Heart right ventricle (tissue), 16 donors: Measurements from ENCODE around the gene MACROH2A1. TPM values are rescaled to one million over a fixed set of nuclear protein-coding genes. Genes with fewer than 3 reads are reported as not detected.
"Not testable (repeated sequence)": the region's sequence is repeated elsewhere in the genome, so short reads cannot be mapped to it uniquely, and the experiment has no call there.

ENCODE experiments used
- ATAC-seq, 8 donors: fragments of 200-7000 bp; cut with Tn5 transposase; one replicate each; pipeline ENCODE4 v1.9.1; 2020; ENCODE audit warnings: mild to moderate bottlenecking in 8 of 8, moderate library complexity in 8 of 8, moderate number of reproducible peaks in 1 of 8
- DNase-seq, 2 donors: peaks; one replicate each; pipeline ENCODE4 v3.0.0-alpha.2; 2020
- H3K27ac ChIP-seq, 10 donors: fragments of 200-600 bp; sonication (generic) in 2 of 10; one replicate each; pipeline versions ENCODE4 v1.5.0 to v1.8.0; 2020 to 2022; ENCODE audit warnings: mild to moderate bottlenecking in 3 of 10
- H3K27me3 ChIP-seq, 7 donors: fragments of 200-600 bp; one replicate each; pipeline ENCODE4 v1.8.0; 2021 to 2022; ENCODE audit warnings: mild to moderate bottlenecking in 2 of 7
- H3K36me3 ChIP-seq, 9 donors: fragments of 200-600 bp; sonication (generic) in 1 of 9; one replicate each; pipeline versions ENCODE4 v1.5.0 to v1.8.0; 2020 to 2022; ENCODE audit warnings: mild to moderate bottlenecking in 2 of 9
- H3K4me1 ChIP-seq, 9 donors: fragments of 200-600 bp; sonication (generic) in 1 of 9; one replicate each; pipeline versions ENCODE4 v1.5.0 to v1.8.0; 2020 to 2022; ENCODE audit warnings: mild to moderate bottlenecking in 4 of 9
- H3K4me3 ChIP-seq, 10 donors: fragments of 200-600 bp; sonication (generic) in 2 of 10; one replicate each; pipeline versions ENCODE4 v1.5.0 to v1.8.0; 2020 to 2022; ENCODE audit warnings: mild to moderate bottlenecking in 7 of 10, moderate library complexity in 2 of 10
- H3K9me3 ChIP-seq, 11 donors: fragments of 200-600 bp in 10 of 11; sonication (generic) in 2 of 11; one replicate each; pipeline versions ENCODE4 v1.5.0 to v1.8.0; 2013 to 2022; ENCODE audit warnings: mild to moderate bottlenecking in 2 of 11, control low read depth in 1 of 11, moderate library complexity in 1 of 11
- whole genome bisulfite sequencing, 2 donors: extraction: QIAGEN DNeasy Blood & Tissue Kit; methylation state at CpG; one replicate each; pipeline ENCODE4 v1.1.7; 2013; ENCODE audit warnings: inconsistent platforms in 1 of 2; 5-methylcytosine and 5-hydroxymethylcytosine counted together
- intact Hi-C, 10 donors: fragments of 100-400 bp; cut with DNase I; formaldehyde crosslinking; loops; one replicate each; pipeline versions ENCODE4 v1.11.1 to v1.14.2; 2022
- polyA plus RNA-seq, 2 donors: library from polyadenylated mRNA; stranded (reverse); fragments of 200-250 nt; gene quantifications; one replicate each; pipeline ENCODE4 v1.2.3, GENCODE V29; 2013
- total RNA-seq, 10 donors: library from RNA; stranded (reverse); fragmentation: NEBNext Ultra II Directional in 3 of 10; extraction: Animal tissue kit (Norgen Biotek cat#: 25700) in 3 of 10; gene quantifications; one replicate each; pipeline versions ENCODE4 v1.2.1 to v1.2.4, GENCODE V29; 2021 to 2023
- TF ChIP-seq, protein P1 (sequence below), 9 donors: fragments of 200-600 bp; sonication (generic) in 2 of 9; IDR thresholded peaks; one replicate each; pipeline versions ENCODE4 v1.5.0 to v1.8.0; 2021 to 2022; ENCODE audit warnings: antibody characterized with exemption in 9 of 9, mild to moderate bottlenecking in 5 of 9, moderate library complexity in 1 of 9
- donor health status: Arrhythmogenic right ventricular cardiomyopathy.
- donor health status: ischemic (EF 13 %, LVEDD 7.1; RV severe dilation, severe dysfunction).
- donor health status: healthy with polysubstance abuse.
- donor health status: DM: no; HTN: yes; CAD: no.
- donor health status: DM: no; HTN: no; CAD: no.
- donor health status: ischemic (EF 25% LVEDD 6.9; RV normal size, moderate dysfunction).
- donor health status: ischemic (EF 25% LVEDD 5.7; RV mildly dilated, moderate dysfunction).
- donor health status: healthy.
- donor health status: DM: yes; HTN: yes; CAD: no.
- donor health status: Ischemic cardiomyopathy.
- donor health status: ischemic (EF 35%, LVEDD 5.7; RV mildly dilated, moderate dysfunction).
- donor health status: nonischemic (EF 11% LVEDD 7.7; RV severe dilation, severe dysfunction).
- donor health status: DM: yes; HTN: yes; CAD: no.
- donor health status: PGD.
- donor health status: ischemic (EF 29% LVEDD 5.4; RV normal size, mild dysfunction).
- donor health status: nonischemic (EF 23%, LVEDD 6.1; RV moderate dilation, normal function).

MACROH2A1 gene
- total and polyA plus RNA-seq, 12 donors, result 80.0 to 152 (median 101) TPM

DNA sequence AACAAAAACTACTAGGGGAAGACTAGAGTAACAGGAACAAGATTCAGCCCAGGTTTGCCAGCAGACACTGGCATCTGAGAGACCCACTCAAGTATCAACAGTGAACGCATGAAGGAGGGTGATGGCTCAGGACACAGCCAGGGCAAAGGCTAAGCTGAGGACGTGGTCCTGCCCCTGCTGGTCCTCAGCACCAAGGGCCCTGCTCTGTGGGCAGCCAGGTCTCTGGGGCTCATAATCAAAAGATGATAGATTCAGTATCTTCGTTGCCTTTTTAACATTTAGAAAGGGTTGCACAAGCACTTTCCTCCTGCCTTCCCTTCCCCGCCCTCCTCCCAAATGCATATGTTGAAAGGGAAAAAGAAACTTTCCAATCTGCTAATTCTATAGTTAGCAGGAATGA lies 31.5 kb downstream of the MACROH2A1 start:
- no peaks in the 10 kb centered on the region for H3K9me3 ChIP-seq
- intact Hi-C loops, result no loop called here
- TF ChIP-seq, protein P1, sequence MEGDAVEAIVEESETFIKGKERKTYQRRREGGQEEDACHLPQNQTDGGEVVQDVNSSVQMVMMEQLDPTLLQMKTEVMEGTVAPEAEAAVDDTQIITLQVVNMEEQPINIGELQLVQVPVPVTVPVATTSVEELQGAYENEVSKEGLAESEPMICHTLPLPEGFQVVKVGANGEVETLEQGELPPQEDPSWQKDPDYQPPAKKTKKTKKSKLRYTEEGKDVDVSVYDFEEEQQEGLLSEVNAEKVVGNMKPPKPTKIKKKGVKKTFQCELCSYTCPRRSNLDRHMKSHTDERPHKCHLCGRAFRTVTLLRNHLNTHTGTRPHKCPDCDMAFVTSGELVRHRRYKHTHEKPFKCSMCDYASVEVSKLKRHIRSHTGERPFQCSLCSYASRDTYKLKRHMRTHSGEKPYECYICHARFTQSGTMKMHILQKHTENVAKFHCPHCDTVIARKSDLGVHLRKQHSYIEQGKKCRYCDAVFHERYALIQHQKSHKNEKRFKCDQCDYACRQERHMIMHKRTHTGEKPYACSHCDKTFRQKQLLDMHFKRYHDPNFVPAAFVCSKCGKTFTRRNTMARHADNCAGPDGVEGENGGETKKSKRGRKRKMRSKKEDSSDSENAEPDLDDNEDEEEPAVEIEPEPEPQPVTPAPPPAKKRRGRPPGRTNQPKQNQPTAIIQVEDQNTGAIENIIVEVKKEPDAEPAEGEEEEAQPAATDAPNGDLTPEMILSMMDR (IDR thresholded peaks at IDR 0.05), result no peak
- 67 to 74% methylated on average over 4 of the region's 4 CpGs for WGBS, 2 donors
- H3K27me3 ChIP-seq, result no peaks in the 10 kb centered on the region
- H3K36me3 ChIP-seq, result peaks cover 0 to 98% (median 18%) of the 10 kb centered on the region in 9 donors
- no peak for ATAC-seq
- DNase-seq, result no peak
- peaks cover 0 to 46% (median 14%) of the 10 kb centered on the region in 9 donors for H3K4me1 ChIP-seq
- no peak overlapping the region for H3K4me3 ChIP-seq
- no peak overlapping the region for H3K27ac ChIP-seq

DNA sequence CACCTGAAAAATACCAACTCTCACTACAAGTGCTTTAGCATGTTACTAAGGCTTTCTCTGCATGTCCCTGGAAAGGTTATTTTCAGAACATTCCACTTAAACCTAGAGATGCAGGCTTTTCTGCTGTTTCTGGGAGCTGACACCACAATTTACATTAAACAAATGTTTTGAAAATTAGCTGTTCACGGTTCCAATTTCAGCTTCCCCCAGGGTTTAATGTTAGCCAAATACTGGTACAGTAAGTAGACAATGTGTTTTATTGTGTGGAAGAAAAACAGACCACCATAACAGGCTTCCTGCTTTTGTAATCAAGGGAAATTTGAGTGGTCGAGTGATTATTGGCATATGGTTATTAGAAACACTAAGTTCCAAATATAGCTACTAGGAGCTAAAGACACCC lies 32.0 kb downstream of the MACROH2A1 start:
- 38 to 50% methylated on average over 2 of the region's 2 CpGs for WGBS, 2 donors

DNA sequence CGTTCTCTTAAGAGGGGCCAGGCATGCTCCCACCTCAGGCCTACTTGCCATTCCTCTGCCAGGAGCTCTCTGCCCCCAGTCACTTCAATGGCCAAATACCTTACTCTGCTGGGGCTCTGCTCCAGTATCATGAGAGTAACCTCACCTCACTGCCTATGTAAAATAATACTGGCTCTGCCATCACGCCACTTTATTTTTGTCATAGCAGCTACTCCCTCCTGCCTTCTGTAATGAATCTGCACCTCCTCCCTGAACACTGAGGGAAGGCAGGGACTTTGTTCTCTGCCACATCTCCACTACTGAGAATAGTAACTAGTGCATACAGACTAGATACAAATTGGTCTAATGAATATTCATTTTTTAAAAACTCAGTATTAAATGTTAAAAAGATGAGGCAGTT lies 33.8 kb downstream of the MACROH2A1 start:
- Histone ChIP-seq H3K36me3 (peaks cover 0 to 100% (median 18%) of the 10 kb centered on the region in 9 donors), H3K27ac (no peak overlapping the region)
- 61 to 77% methylated on average over 2 of the region's 2 CpGs for WGBS, 2 donors

More for the DNA sequence above, 32.0 kb downstream of the MACROH2A1 start:
- DNase-seq (no peak), ATAC-seq (no peak)
- Histone ChIP-seq H3K36me3 (peaks cover 0 to 100% (median 18%) of the 10 kb centered on the region in 9 donors), H3K4me3 (no peak overlapping the region), H3K27ac (no peak overlapping the region), H3K4me1 (peaks cover 0 to 42% (median 9%) of the 10 kb centered on the region in 9 donors), H3K9me3 (no peaks in the 10 kb centered on the region), H3K27me3 (no peaks in the 10 kb centered on the region)
- intact Hi-C loops, result no loop called here
- TF ChIP-seq, protein P1 (IDR thresholded peaks at IDR 0.05), result no peak

DNA sequence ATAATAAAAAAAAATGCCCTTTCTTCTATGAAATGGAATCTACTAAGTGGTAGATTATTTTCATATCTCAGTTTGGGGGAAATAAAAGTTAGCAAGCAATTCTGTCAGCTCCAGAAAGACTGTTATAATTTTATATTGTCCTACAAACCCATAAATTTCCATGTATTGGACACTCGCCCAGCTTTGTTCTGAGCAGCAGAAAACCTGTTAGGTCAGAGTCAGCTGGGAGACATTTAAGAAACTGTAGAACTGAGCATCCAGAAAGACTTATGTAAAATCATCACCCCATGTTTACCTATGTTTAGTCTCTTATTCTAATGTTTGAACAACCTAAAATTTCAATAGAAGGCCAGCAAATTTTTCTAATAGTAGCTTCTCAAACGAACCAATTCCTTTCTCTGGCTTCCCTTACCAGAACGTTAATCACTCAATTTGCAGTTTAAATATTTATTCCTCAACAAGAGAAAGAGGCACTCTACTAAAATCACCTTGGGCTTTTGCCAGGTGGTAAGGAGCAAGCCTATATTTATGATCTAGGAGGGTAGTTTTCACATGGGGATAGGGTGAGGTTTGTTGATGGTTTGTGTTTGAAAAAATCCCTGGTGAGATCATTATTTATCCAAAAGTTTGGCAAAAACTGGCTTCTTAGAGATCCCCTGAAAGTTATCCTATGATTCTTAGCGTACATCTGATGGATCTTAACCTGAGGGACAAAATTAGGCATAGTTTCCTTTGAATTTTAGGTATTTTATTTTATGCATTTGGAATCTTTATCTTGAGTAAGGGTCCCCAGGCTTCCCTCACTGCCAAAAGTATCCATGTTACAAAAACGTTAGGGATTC lies 34.4 kb downstream of the MACROH2A1 start:
- WGBS, 2 donors, result 71 to 78% methylated on average over 5 of the region's 5 CpGs
- Histone ChIP-seq H3K27ac (no peak overlapping the region), H3K27me3 (no peaks in the 10 kb centered on the region), H3K4me3 (no peak overlapping the region), H3K36me3 (peaks cover 0 to 100% (median 18%) of the 10 kb centered on the region in 9 donors), H3K4me1 (peaks cover 0 to 31% (median 7%) of the 10 kb centered on the region in 9 donors), H3K9me3 (no peaks in the 10 kb centered on the region)
- DNase-seq (no peak), ATAC-seq (no peak)
- TF ChIP-seq, protein P1 (IDR thresholded peaks at IDR 0.05), result no peak
- intact Hi-C loops, result no loop called here

More for the DNA sequence above, 33.8 kb downstream of the MACROH2A1 start:
- intact Hi-C loops, result no loop called here
- Histone ChIP-seq H3K9me3 (no peaks in the 10 kb centered on the region), H3K27me3 (no peaks in the 10 kb centered on the region), H3K4me1 (peaks cover 0 to 31% (median 7%) of the 10 kb centered on the region in 9 donors), H3K4me3 (no peak overlapping the region)
- TF ChIP-seq, protein P1 (IDR thresholded peaks at IDR 0.05), result no peak
- peak in 2 of 8 donors; percentile 45 to 53 for ATAC-seq
- DNase-seq, result no peak

DNA sequence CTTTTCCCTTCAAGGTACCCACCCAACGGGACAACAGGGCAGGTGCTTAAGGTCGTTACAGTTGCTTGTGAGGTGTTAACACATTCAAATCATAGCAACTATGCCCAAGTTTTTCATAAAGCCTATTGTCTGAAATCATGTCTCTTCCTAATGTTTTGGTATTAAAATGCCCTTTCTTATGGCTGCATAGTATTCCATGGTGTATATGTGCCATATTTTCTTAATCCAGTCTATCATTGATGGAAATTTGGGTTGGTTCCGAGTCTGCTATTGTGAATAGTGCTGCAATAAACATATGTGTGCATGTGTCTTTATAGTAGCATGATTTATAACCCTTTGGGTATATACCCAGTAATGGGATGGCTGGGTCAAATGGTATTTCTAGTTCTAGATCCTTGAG lies 35.7 kb downstream of the MACROH2A1 start:
- 95 to 97% methylated on average over 3 of the region's 3 CpGs for WGBS, 2 donors
- H3K27me3 ChIP-seq, H3K9me3 ChIP-seq, ATAC-seq, intact Hi-C loops, DNase-seq, H3K27ac ChIP-seq, H3K4me3 ChIP-seq: not testable (repeated sequence)
- peaks cover 0 to 23% (median 7%) of the 10 kb centered on the region in 9 donors for H3K4me1 ChIP-seq
- H3K36me3 ChIP-seq, result peaks cover 0 to 100% (median 16%) of the 10 kb centered on the region in 9 donors
